DND-41 (cell line): ENCODE measurements around the gene WFDC10A.
"Not testable (repeated sequence)": the region's sequence is repeated elsewhere in the genome, so short reads cannot be mapped to it uniquely, and the experiment has no call there.

ENCODE experiments used
- ATAC-seq: fragments of 200-7000 bp; cut with Tn5 transposase; 3 replicates; pipeline ENCODE4 v1.9.1; 2021; ENCODE audit warnings: low read depth; ENCODE audit not compliant: insufficient read depth
- DNase-seq: peaks from one replicate; pipeline ENCODE4 v3.0.0-alpha.2; 2020
- H2AFZ ChIP-seq: 2 replicates; pipeline ENCODE4 v1.6.0; 2012; ENCODE audit warnings: low read depth, low read length
- H3K27ac ChIP-seq: 2 replicates; pipeline ENCODE4 v1.5.1; 2012; ENCODE audit warnings: low read length, inconsistent platforms
- H3K27me3 ChIP-seq: fragments of 200-600 bp; sonication (generic); 2 replicates; pipeline ENCODE4 v1.6.0; 2012; ENCODE audit warnings: low read length, mild to moderate bottlenecking, inconsistent platforms; ENCODE audit not compliant: insufficient read depth, poor library complexity
- H3K36me3 ChIP-seq: 2 replicates; pipeline ENCODE4 v1.5.1; 2012; ENCODE audit warnings: low read length, inconsistent platforms; ENCODE audit not compliant: insufficient read depth
- H3K4me1 ChIP-seq: 2 replicates; pipeline ENCODE4 v1.5.1; 2012; ENCODE audit warnings: mild to moderate bottlenecking, low read length; ENCODE audit not compliant: insufficient read depth
- H3K4me2 ChIP-seq: 2 replicates; pipeline ENCODE4 v1.6.0; 2012; ENCODE audit warnings: mild to moderate bottlenecking, moderate library complexity, low read length, inconsistent platforms; ENCODE audit not compliant: insufficient read depth
- H3K4me3 ChIP-seq, 2 experiments: fragments of 200-600 bp in 1 of 2; shearing (Covaris generic) in 1 of 2; 2 replicates each; pipeline ENCODE4 v1.5.1; 2012 to 2016; ENCODE audit warnings: inconsistent platforms in 2 of 2, low read length in 2 of 2, mild to moderate bottlenecking in 2 of 2, low read depth in 1 of 2, moderate library complexity in 1 of 2
- H3K79me2 ChIP-seq: 2 replicates; pipeline ENCODE4 v1.6.0; 2012; ENCODE audit warnings: low read length, inconsistent platforms; ENCODE audit not compliant: insufficient read depth
- H3K9ac ChIP-seq: 2 replicates; pipeline ENCODE4 v1.6.0; 2012; ENCODE audit warnings: low read depth, mild to moderate bottlenecking, inconsistent platforms, low read length, moderate library complexity
- H3K9me3 ChIP-seq: 2 replicates; pipeline ENCODE4 v1.5.1; 2012; ENCODE audit warnings: low read length, moderate library complexity, mild to moderate bottlenecking, inconsistent platforms; ENCODE audit not compliant: insufficient read depth, severe bottlenecking
- H4K20me1 ChIP-seq: 2 replicates; pipeline ENCODE4 v1.6.0; 2012; ENCODE audit warnings: low read length; ENCODE audit not compliant: insufficient read depth
- EZH2 ChIP-seq: IDR thresholded peaks from 3 replicates; pipeline ENCODE4 v1.6.1; 2012; ENCODE audit warnings: borderline replicate concordance, low read depth, mild to moderate bottlenecking, moderate library complexity, low read length, inconsistent platforms; ENCODE audit not compliant: severe bottlenecking
- TF ChIP-seq, protein P1 (sequence below): IDR thresholded peaks from 2 replicates; pipeline ENCODE4 v1.5.1; 2012; ENCODE audit warnings: borderline replicate concordance, low read length, moderate library complexity, mild to moderate bottlenecking; ENCODE audit not compliant: poor library complexity, severe bottlenecking; ENCODE audit errors: extremely low read depth

WFDC10A gene

DNA sequence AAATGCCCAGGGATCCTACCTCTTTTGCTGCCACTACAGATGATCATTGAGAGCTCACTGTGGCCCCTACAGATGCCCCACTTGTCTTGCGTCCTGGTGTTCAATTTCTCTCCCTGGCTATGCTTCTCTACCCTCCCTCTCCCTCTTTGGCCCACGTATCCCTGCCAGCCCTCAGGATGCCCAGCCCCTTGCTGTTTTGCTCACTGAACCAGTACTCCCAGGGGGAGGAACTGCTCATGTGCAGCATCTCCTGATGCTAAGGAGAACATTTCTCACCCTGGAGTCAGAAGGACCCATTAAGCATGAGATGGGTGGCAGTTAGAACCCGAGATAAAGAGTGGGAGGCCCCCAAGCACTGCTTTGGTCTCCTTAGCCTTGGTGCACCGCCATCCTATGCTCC lies 1.6 kb downstream of the WFDC10A start, which contains the start of gene WFDC9:
Gene WFDC9, minus strand, starts transcription at position 101 of the 400 bp plus-strand sequence. CDS start 21,103 bp downstream, outside the sequence.
- Histone ChIP-seq H3K9me3 (no peaks in the 10 kb centered on the region), H2AFZ (no peak within 1 kb of the TSS), H4K20me1 (no peaks in the 10 kb centered on the region), H3K4me3 (no peak within 1 kb of the TSS), H3K9ac (no peak within 1 kb of the TSS), H3K36me3 (no peaks in the 10 kb centered on the region), H3K79me2 (no peaks in the 10 kb centered on the region), H3K27me3 (peaks cover 10% of the 10 kb centered on the region), H3K4me1 (no peaks in the 10 kb centered on the region), H3K27ac (no peak within 1 kb of the TSS), H3K4me2 (no peak within 1 kb of the TSS)
- no peak for TF ChIP-seq EZH2
- TF ChIP-seq, protein P1, sequence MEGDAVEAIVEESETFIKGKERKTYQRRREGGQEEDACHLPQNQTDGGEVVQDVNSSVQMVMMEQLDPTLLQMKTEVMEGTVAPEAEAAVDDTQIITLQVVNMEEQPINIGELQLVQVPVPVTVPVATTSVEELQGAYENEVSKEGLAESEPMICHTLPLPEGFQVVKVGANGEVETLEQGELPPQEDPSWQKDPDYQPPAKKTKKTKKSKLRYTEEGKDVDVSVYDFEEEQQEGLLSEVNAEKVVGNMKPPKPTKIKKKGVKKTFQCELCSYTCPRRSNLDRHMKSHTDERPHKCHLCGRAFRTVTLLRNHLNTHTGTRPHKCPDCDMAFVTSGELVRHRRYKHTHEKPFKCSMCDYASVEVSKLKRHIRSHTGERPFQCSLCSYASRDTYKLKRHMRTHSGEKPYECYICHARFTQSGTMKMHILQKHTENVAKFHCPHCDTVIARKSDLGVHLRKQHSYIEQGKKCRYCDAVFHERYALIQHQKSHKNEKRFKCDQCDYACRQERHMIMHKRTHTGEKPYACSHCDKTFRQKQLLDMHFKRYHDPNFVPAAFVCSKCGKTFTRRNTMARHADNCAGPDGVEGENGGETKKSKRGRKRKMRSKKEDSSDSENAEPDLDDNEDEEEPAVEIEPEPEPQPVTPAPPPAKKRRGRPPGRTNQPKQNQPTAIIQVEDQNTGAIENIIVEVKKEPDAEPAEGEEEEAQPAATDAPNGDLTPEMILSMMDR, result no peak
- no peak for DNase-seq
- no peak for ATAC-seq

DNA sequence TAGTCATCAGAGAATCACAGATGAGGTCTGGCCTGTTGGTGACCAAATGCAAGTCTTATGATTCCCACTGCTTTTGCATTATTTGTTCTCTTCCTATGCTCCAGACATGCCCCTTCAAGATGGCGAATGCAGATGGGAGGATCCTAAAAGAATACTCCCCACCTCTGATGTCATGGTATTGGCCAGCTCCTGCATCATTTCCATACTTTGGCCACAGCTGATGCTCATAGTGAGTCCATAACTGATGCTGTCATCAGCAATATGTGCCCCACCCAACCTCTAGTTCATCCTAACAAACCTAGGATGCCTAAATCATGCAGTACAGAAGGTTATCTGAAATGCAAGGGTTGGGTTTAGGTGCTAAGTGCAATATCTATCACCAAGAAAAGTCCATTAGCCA lies 7.0 kb downstream of the WFDC10A start:
- Histone ChIP-seq H3K4me1 (no peaks in the 10 kb centered on the region), H3K4me3 (no peak overlapping the region), H3K27ac (no peak overlapping the region), H2AFZ (no peak overlapping the region), H3K79me2 (no peaks in the 10 kb centered on the region), H3K9me3 (no peaks in the 10 kb centered on the region), H4K20me1 (no peaks in the 10 kb centered on the region), H3K27me3 (peaks cover 5% of the 10 kb centered on the region), H3K9ac (no peak overlapping the region), H3K36me3 (no peaks in the 10 kb centered on the region), H3K4me2 (no peak overlapping the region)
- DNase-seq, result no peak
- ATAC-seq, result no peak
- TF ChIP-seq EZH2, result no peak
- TF ChIP-seq, protein P1, result no peak

DNA sequence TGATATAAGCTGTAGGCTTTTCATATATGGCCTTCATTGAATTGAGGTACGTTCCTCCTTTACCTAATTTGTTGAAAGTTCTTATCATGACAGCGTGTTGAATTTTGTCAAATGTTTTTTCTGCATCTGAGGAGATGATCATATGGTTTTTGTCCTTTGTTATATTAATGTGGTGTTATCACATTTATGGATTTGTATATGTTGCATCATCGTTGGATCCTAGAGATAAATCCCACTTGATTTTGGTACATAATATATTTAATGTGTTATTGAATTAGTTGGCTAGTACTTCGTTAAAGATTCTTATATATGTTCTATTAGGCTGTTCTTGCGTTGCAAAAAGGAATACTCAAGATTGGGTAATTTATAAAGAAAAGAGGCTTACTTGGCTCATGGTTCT lies 10.1 kb downstream of the WFDC10A start:
- TF ChIP-seq, protein P1, result no peak
- no peak for TF ChIP-seq EZH2
- Histone ChIP-seq H3K27me3 (peaks cover 5% of the 10 kb centered on the region), H3K9me3 (no peaks in the 10 kb centered on the region), H3K4me2 (no peak overlapping the region), H3K36me3 (no peaks in the 10 kb centered on the region), H3K4me3 (no peak overlapping the region), H2AFZ (no peak overlapping the region), H3K9ac (no peak overlapping the region), H3K79me2 (no peaks in the 10 kb centered on the region), H3K4me1 (no peaks in the 10 kb centered on the region), H3K27ac (no peak overlapping the region), H4K20me1 (no peaks in the 10 kb centered on the region)
- ATAC-seq, result no peak
- DNase-seq, result no peak

DNA sequence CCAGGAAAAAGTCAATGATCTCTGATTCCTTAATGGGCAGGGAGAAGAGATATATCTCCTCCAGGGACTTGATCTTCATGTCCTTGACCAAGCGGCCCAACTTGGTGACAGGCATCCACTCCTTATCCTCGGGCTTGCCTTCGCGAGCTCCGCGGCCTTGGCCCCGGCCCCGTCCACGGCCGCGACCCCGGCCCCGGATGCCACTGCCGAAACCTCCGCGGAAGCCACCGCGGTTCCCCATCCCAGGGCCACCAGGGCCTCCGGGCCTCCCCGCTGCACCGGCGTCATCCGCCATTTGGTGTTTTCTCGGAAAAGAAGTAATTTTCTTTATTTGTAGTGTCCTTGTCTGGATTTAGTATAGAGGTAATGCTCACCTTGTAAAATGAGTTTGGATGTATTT lies 11.5 kb downstream of the WFDC10A start:
- not testable (repeated sequence) for H3K79me2 ChIP-seq, ATAC-seq, H4K20me1 ChIP-seq, H2AFZ ChIP-seq, H3K27me3 ChIP-seq, H3K4me2 ChIP-seq, H3K4me1 ChIP-seq, H3K36me3 ChIP-seq, H3K9me3 ChIP-seq, H3K4me3 ChIP-seq, H3K9ac ChIP-seq, H3K27ac ChIP-seq, DNase-seq

DNA sequence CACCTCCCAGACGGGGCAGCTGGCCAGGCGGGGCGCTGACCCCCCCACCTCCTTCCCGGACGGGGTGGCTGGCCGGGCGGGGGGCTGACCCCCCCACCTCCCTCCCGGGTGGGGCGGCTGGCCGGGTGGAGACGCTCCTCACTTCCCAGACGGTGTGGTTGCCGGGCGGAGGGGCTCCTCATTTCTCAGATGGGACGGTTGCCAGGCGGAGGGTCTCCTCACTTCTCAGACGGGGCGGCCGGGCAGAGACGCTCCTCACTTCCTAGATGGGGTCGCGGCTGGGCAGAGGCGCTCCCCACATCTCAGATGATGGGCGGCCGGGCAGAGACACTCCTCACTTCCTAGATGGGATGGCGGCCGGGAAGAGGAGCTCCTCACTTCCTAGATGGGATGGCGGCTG lies 16.3 kb downstream of the WFDC10A start:
- not testable (repeated sequence) for H3K27ac ChIP-seq, H3K36me3 ChIP-seq, H3K79me2 ChIP-seq, H2AFZ ChIP-seq, H3K9ac ChIP-seq, ATAC-seq, H3K4me2 ChIP-seq, H3K9me3 ChIP-seq, H3K4me1 ChIP-seq, H4K20me1 ChIP-seq, H3K4me3 ChIP-seq, H3K27me3 ChIP-seq, DNase-seq
